ENCODE measurements around the gene SLC35E1.

Gene SLC35E1

DNA sequence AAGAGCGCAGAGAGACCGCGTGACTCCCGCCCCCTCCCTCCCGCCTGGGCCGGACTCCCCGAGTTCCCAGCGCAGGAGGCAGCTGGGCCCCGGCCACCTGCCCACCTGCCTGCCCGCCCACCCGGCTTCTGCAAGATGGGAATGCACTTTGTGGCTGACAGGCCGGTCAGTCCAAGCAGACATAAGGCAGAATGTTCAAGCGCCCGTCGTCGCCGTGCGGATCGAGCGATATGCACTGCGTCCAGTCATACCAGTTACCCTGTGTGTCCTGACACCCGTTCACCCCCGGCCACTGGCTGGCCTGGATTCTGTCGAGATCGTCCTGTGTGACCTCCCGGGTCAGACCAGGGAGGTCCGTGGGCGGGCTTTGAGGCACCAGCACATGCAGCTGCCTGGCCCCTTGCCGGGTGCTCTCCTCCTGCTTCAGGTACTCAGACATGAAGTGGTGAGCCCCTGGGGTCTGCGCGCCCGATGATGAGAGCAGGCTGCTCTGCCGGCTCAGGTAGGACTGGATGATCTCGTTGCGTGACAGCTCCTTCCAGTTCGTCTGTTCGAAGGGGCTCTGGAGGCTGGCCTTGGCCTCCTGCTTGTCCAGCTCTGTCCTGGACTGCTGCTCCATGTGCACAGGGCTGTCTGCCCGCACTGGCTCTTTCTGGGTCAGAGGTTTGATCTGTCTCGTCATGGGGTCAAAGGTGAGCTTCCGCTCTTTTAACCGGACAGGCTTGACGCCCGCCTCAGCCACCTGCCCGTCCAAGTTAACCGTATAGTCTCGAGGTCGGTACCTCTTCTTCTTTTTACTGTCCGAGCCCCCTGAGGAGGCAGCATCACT lies 3.9 kb upstream of the SLC35E1 start:
- H3K27ac ChIP-seq = no peak overlapping the region
- no peak overlapping the region for H3K4me3 ChIP-seq (IDR thresholded peaks at IDR 0.05; ENCODE audit: insufficient read depth, low read depth, low read length)
- H3K27me3 ChIP-seq (ENCODE audit: insufficient read depth, low read depth) = no peaks in the 10 kb centered on the region
- H3K9ac ChIP-seq = no peak overlapping the region
- no peak for TF ChIP-seq CTCF (conservative IDR thresholded peaks at IDR 0.05; ENCODE audit: low read depth, low read length)
- peaks cover 15% of the 10 kb centered on the region for H3K4me1 ChIP-seq (ENCODE audit: low read depth, poor library complexity, severe bottlenecking)
- no peaks in the 10 kb centered on the region; the same call in 1 of the 2 replicates for H3K36me3 ChIP-seq (ENCODE audit: insufficient read depth)
- 0 out of 2 replicates have a peak, but pooled peaks cover 4% of the 10 kb centered on the region for H4K20me1 ChIP-seq (ENCODE audit: insufficient read depth)
- no peak overlapping the region for H2AFZ ChIP-seq (ENCODE audit: low read depth)
- peaks cover 81% of the 10 kb centered on the region for H3K79me2 ChIP-seq (ENCODE audit: insufficient read depth, low read depth)
- H3K4me2 ChIP-seq = no peak overlapping the region

DNA sequence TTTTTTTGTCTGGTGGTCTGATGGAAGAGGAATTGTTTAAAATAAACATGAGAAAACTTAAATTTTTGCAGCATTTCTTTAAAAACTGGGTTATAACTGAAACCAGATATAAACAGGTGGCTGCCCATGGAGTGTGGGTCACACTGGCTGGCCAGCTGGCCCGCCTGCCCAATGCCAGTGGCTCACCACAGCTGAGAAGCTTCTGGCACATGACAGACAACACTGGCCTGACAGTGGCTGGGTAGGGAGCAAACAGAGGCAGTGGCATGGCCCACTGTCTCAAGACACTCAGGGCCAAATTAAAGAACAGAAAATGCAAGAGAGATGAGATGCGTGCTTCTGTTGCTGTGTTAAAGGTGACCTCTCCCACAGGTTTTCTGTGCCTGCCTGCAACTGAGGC lies 3.1 kb upstream of the SLC35E1 start:
- Histone ChIP-seq H3K36me3 (ENCODE audit: insufficient read depth) (no peaks in the 10 kb centered on the region; the same call in 1 of the 2 replicates), H3K27me3 (ENCODE audit: insufficient read depth, low read depth) (no peaks in the 10 kb centered on the region), H3K79me2 (ENCODE audit: insufficient read depth, low read depth) (peaks cover 81% of the 10 kb centered on the region), H3K4me1 (ENCODE audit: low read depth, poor library complexity, severe bottlenecking) (peaks cover 22% of the 10 kb centered on the region), H2AFZ (ENCODE audit: low read depth) (no peak overlapping the region), H3K9ac (no peak overlapping the region), H3K27ac (no peak overlapping the region; the same call in 1 of the 2 replicates), H3K4me3 (IDR thresholded peaks at IDR 0.05; ENCODE audit: insufficient read depth, low read depth, low read length) (no peak overlapping the region), H4K20me1 (ENCODE audit: insufficient read depth) (0 out of 2 replicates have a peak, but pooled peaks cover 4% of the 10 kb centered on the region), H3K4me2 (no peak overlapping the region)
- no peak for TF ChIP-seq CTCF (conservative IDR thresholded peaks at IDR 0.05; ENCODE audit: low read depth, low read length)

GRCh38 chr19:16573925-16574324 lies 1.7 kb upstream of the SLC35E1 start:
- H3K79me2 ChIP-seq (ENCODE audit: insufficient read depth, low read depth) = peaks cover 75% of the 10 kb centered on the region
- H3K4me2 ChIP-seq = peak overlapping the region; percentile 96
- H3K27me3 ChIP-seq (ENCODE audit: insufficient read depth, low read depth) = no peaks in the 10 kb centered on the region
- peaks cover 22% of the 10 kb centered on the region for H3K4me1 ChIP-seq (ENCODE audit: low read depth, poor library complexity, severe bottlenecking)
- H4K20me1 ChIP-seq (ENCODE audit: insufficient read depth) = 0 out of 2 replicates have a peak, but pooled peaks cover 4% of the 10 kb centered on the region
- no peak overlapping the region for H3K4me3 ChIP-seq (IDR thresholded peaks at IDR 0.05; ENCODE audit: insufficient read depth, low read depth, low read length)
- H2AFZ ChIP-seq (ENCODE audit: low read depth) = no peak overlapping the region
- no peak overlapping the region for H3K9ac ChIP-seq
- TF ChIP-seq CTCF (conservative IDR thresholded peaks at IDR 0.05; ENCODE audit: low read depth, low read length) = no peak
- H3K27ac ChIP-seq = no peak overlapping the region; the same call in 1 of the 2 replicates
- H3K36me3 ChIP-seq (ENCODE audit: insufficient read depth) = no peaks in the 10 kb centered on the region; the same call in 1 of the 2 replicates

DNA sequence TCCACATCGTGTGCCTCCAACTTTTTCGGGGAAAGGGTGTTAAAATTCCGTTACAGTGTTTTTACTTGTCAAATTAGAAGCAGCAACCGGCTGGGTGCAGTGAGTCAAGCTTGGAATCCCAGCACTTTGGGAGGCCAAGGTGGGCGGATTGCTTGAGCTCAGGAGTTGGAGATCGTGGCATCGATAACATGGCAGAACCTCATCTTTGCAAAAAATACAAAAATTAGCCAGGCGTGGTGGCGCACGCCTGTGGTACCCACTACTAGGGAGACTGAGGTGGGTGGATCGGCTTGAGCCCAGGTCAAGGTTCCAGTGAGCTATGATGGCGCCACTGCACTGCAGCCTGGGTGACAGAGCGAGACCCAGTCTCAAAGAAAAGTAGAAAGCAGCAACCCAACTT lies 1.1 kb upstream of the SLC35E1 start:
- Histone ChIP-seq H3K9ac (no peak overlapping the region), H2AFZ (ENCODE audit: low read depth) (no peak overlapping the region), H4K20me1 (ENCODE audit: insufficient read depth) (no peaks in the 10 kb centered on the region), H3K4me1 (ENCODE audit: low read depth, poor library complexity, severe bottlenecking) (peaks cover 22% of the 10 kb centered on the region), H3K27me3 (ENCODE audit: insufficient read depth, low read depth) (no peaks in the 10 kb centered on the region), H3K79me2 (ENCODE audit: insufficient read depth, low read depth) (peaks cover 70% of the 10 kb centered on the region), H3K36me3 (ENCODE audit: insufficient read depth) (no peaks in the 10 kb centered on the region; the same call in 1 of the 2 replicates), H3K4me2 (peak overlapping the region; percentile 96), H3K27ac (peak overlapping the region; percentile 17; the same call in 1 of the 2 replicates), H3K4me3 (IDR thresholded peaks at IDR 0.05; ENCODE audit: insufficient read depth, low read depth, low read length) (no peak overlapping the region)
- no peak for TF ChIP-seq CTCF (conservative IDR thresholded peaks at IDR 0.05; ENCODE audit: low read depth, low read length)
